ENCODE data around the gene GPATCH3. TPM values are rescaled to one million over a fixed set of nuclear protein-coding genes. Genes with fewer than 3 reads are reported as not detected.
"Not testable (repeated sequence)": the region's sequence is repeated elsewhere in the genome, so short reads cannot be mapped to it uniquely, and the experiment has no call there.

The GPATCH3 gene
- total RNA-seq, 2 donors from 2014 or later: 9.2 to 28.2 TPM

DNA sequence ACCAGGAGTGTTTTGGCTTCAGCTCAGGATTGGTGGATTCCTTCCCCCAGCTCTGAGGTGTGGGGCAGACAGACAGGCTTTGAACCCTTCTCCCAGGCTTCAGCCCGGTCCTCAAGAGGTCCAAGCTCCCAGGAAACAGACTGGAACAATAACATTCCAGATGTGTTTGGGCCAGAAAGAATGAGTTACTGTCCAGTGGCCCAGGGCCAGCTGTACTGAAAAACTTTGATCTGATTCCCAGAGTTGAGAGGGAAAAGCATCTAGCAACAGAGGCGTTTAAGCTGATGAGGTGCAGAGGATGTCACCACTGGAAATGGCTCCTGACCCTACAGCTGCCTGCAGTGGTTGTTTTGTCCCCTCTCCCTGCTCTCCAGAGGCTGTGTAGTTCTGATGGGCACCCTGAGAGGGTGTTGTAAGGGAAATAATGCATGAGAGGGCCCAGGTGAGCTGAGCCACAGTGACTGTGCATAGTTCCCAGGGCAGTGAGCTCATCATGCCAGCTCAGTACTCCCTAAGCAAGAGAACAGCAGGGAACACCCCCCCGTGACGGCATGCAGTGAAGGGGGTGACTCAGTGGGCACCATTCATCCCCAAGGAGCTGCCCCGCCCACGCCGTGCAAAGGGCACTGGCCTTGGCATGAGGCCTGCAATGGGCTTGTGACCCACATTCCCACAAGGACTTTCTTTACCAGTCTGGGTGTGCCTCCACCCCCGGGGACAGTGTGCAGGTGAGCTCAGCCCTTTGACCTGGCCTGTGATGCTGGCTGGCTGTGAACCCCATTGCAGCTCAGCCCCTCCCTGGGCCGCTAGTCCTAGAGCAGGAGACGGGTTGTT, 51.1 kb downstream of the GPATCH3 start:
- no peak for TF ChIP-seq CTCF (IDR thresholded peaks at IDR 0.05)
- no peak for TF ChIP-seq POLR2A (IDR thresholded peaks at IDR 0.05)
- no peak for DNase-seq (ENCODE audit: low spot score)
- Histone ChIP-seq H3K9me3 (no peaks in the 10 kb centered on the region), H3K36me3 (peaks cover 0 to 32% of the 10 kb centered on the region in 2 donors), H3K27me3 (replicated peaks; ENCODE audit: insufficient read depth) (no peaks in the 10 kb centered on the region), H3K4me1 (replicated peaks) (no peaks in the 10 kb centered on the region), H3K4me3 (no peak overlapping the region), H3K27ac (no peak overlapping the region)
- intact Hi-C loops (cut with DNase I): no loop called here
- WGBS: 54% methylated on average over 6 of the region's 10 CpGs

DNA sequence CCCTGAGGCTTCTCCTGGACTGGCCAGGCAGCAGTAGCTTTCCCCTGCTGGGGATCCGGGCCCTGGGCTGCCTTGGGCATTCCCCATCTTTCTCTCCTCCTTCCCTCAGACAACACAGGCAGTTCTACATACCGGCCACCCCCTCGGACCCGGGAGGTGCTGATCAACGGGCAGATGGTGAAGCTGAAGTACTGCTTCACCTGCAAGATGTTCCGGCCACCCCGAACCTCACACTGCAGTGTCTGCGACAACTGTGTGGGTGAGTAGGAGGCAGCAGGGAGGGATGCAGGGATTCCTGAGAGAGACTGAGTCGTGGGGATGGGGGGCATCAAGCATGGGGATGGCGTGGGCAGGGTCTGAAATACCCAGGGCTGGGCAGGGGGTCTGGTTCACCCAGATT, 51.8 kb downstream of the GPATCH3 start:
- 80% methylated on average over 10 of the region's 10 CpGs for WGBS
- Histone ChIP-seq H3K27ac (no peak overlapping the region), H3K4me1 (replicated peaks) (no peaks in the 10 kb centered on the region), H3K36me3 (peaks cover 0 to 32% of the 10 kb centered on the region in 2 donors), H3K4me3 (no peak overlapping the region), H3K27me3 (replicated peaks; ENCODE audit: insufficient read depth) (no peaks in the 10 kb centered on the region), H3K9me3 (no peaks in the 10 kb centered on the region)
- intact Hi-C loops (cut with DNase I): no loop called here
- TF ChIP-seq CTCF (IDR thresholded peaks at IDR 0.05): no peak
- TF ChIP-seq POLR2A (IDR thresholded peaks at IDR 0.05): no peak
- no peak for DNase-seq (ENCODE audit: low spot score)

GRCh38 chr1:26847826-26848225, 52.4 kb downstream of the GPATCH3 start:
- H3K27ac ChIP-seq; H3K27me3 ChIP-seq (replicated peaks; ENCODE audit: insufficient read depth); H3K4me1 ChIP-seq (replicated peaks); H3K9me3 ChIP-seq; H3K4me3 ChIP-seq; intact Hi-C loops (cut with DNase I); DNase-seq (ENCODE audit: low spot score): not testable (repeated sequence)
- peaks cover 0 to 32% of the 10 kb centered on the region in 2 donors for H3K36me3 ChIP-seq
- 72% methylated on average over 6 of the region's 6 CpGs for WGBS

DNA sequence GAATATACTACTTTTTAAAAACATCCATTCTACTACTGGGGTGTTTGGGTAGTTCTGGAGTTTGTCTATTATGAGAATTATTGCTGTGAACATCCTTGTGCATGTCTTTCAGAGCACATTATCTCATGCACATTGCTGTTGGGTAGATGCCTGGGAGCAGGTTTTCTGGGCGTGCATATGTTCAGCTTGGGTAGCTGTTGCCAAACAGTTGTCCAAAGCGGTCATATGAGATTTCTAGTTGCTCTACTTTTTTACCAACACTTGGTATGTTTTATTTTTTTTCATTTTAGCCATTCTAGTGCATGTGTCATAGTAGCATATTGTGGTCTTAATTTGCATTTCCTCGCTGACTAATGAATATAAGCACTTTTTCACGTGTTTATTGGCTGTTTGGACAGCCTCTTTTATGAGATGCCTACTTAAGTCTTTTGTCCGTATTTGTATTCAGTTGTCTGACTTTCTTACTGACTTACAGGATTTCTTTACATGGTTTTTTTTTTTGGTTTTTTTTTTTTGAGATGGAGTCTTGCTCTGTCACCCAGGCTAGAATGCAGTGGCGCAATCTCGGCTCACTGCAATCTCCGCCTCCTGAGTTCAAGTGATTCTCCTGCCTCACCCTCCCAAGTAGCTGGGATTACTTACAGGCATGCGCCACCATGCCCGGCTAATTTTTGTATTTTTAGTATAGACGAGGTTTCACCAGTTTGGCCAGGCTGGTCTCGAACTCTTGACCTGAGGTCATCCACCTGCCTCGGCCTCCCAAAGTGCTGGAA, 55.7 kb downstream of the GPATCH3 start:
- TF ChIP-seq POLR2AphosphoS5 (IDR thresholded peaks at IDR 0.05) (no peak), POLR2A (IDR thresholded peaks at IDR 0.05) (no peak), CTCF (IDR thresholded peaks at IDR 0.05) (no peak)
- H3K27me3 ChIP-seq (replicated peaks; ENCODE audit: insufficient read depth): no peaks in the 10 kb centered on the region
- H3K36me3 ChIP-seq: peaks cover 0 to 12% of the 10 kb centered on the region in 2 donors
- H3K4me3 ChIP-seq: no peak overlapping the region
- 83% methylated on average over 13 of the region's 13 CpGs for WGBS
- no peaks in the 10 kb centered on the region for H3K4me1 ChIP-seq (replicated peaks)
- no peak overlapping the region for H3K27ac ChIP-seq
- no peak for DNase-seq (ENCODE audit: low spot score)
- intact Hi-C loops (cut with DNase I): no loop called here
- H3K9me3 ChIP-seq: no peaks in the 10 kb centered on the region

Other genes starting within 250 kb of the GPATCH3 start
- gene ARID1A, start 204.5 kb downstream of the GPATCH3 start, total RNA-seq: 10 to 100 TPM; 71.4 to 92.8 TPM
- gene PIGV, start 112.5 kb downstream of the GPATCH3 start, total RNA-seq: 10 to 100 TPM; 26.4 to 32.4 TPM
- 10 to 100 TPM; 20.0 to 30.7 TPM for gene ZDHHC18, start 73.8 kb downstream of the GPATCH3 start, total RNA-seq
- gene SFN, start 37.3 kb downstream of the GPATCH3 start, total RNA-seq: 10 to 100 TPM; 39.2 to 80.7 TPM
- 10 to 100 TPM; 15.7 to 26.0 TPM for gene GPN2, start 10.2 kb downstream of the GPATCH3 start, total RNA-seq
- gene NR0B2, start 13.5 kb upstream of the GPATCH3 start, total RNA-seq: not detected
- 10 to 100 TPM; 65.4 to 66.3 TPM for gene NUDC, start 21.3 kb upstream of the GPATCH3 start, total RNA-seq
- gene KDF1, start 60.0 kb upstream of the GPATCH3 start, total RNA-seq: 10 to 100 TPM; 14.0 to 42.8 TPM
- gene TRNP1, start 93.2 kb upstream of the GPATCH3 start, total RNA-seq: 10 to 100 TPM; 21.1 to 30.6 TPM
- gene TENT5B, start 112.4 kb upstream of the GPATCH3 start, total RNA-seq: 10 to 100 TPM; 19.1 to 19.9 TPM

All from prostate gland (tissue), 2 donors.